ENCODE results near the gene RCE1. TPM values are rescaled to one million over a fixed set of nuclear protein-coding genes. Genes with fewer than 3 reads are reported as not detected.

RCE1 gene
- total RNA-seq, 4 donors from 2014 or later, result 6.6 to 57.7 (median 38.0) TPM

- TF ChIP-seq POLR2A (IDR thresholded peaks at IDR 0.05) (no peak), CTCF (IDR thresholded peaks at IDR 0.05) (no peak)
These were observed 8.7 kb upstream of the RCE1 start for GRCh38 chr11:66834539-66834845.

GRCh38 chr11:66834943-66835342 lies 8.3 kb upstream of the RCE1 start:
- H3K27me3 ChIP-seq, result no peaks in the 10 kb centered on the region
- no peaks in the 10 kb centered on the region for H3K4me1 ChIP-seq
- no peaks in the 10 kb centered on the region for H3K9me3 ChIP-seq
- no peak overlapping the region for H3K27ac ChIP-seq
- TF ChIP-seq CTCF (IDR thresholded peaks at IDR 0.05) (no peak), POLR2A (IDR thresholded peaks at IDR 0.05) (no peak)
- no peak overlapping the region for H3K4me3 ChIP-seq
- H3K36me3 ChIP-seq, result peaks cover 0 to 13% (median 0%) of the 10 kb centered on the region in 3 donors
- DNase-seq, result no peak

More at GRCh38 chr11:66834539-66834845, 8.7 kb upstream of the RCE1 start:
- H3K27ac ChIP-seq, result no peak overlapping the region
- no peaks in the 10 kb centered on the region for H3K9me3 ChIP-seq
- H3K4me3 ChIP-seq, result no peak overlapping the region
- H3K4me1 ChIP-seq, result no peaks in the 10 kb centered on the region
- no peak for DNase-seq
- peaks cover 0 to 14% (median 0%) of the 10 kb centered on the region in 3 donors for H3K36me3 ChIP-seq
- H3K27me3 ChIP-seq, result no peaks in the 10 kb centered on the region

- TF ChIP-seq POLR2A (IDR thresholded peaks at IDR 0.05) (no peak), CTCF (IDR thresholded peaks at IDR 0.05) (no peak)
- Histone ChIP-seq H3K27me3 (no peaks in the 10 kb centered on the region), H3K4me1 (peaks cover 0 to 5% (median 0%) of the 10 kb centered on the region in 4 donors), H3K9me3 (no peaks in the 10 kb centered on the region), H3K27ac (no peak overlapping the region), H3K4me3 (no peak overlapping the region), H3K36me3 (peaks cover 0 to 10% (median 0%) of the 10 kb centered on the region in 3 donors)
- no peak for DNase-seq
These were observed 7.4 kb upstream of the RCE1 start for GRCh38 chr11:66835768-66836405.

GRCh38 chr11:66840317-66841091 lies 2.7 kb upstream of the RCE1 start:
- TF ChIP-seq POLR2A (IDR thresholded peaks at IDR 0.05), result no peak
- TF ChIP-seq CTCF (IDR thresholded peaks at IDR 0.05), result no peak

GRCh38 chr11:66841861-66842260 lies 1.4 kb upstream of the RCE1 start:
- DNase-seq, result peak in 1 of 3 donors; percentile 14
- H3K36me3 ChIP-seq, result peaks cover 0 to 29% (median 0%) of the 10 kb centered on the region in 3 donors
- peak overlapping the region in 1 of 4 donors; percentile 99 for H3K27ac ChIP-seq
- TF ChIP-seq CTCF (IDR thresholded peaks at IDR 0.05) (no peak), POLR2A (IDR thresholded peaks at IDR 0.05) (no peak)
- no peaks in the 10 kb centered on the region for H3K27me3 ChIP-seq
- no peaks in the 10 kb centered on the region for H3K9me3 ChIP-seq
- H3K4me1 ChIP-seq, result peaks cover 0 to 30% (median 17%) of the 10 kb centered on the region in 4 donors
- H3K4me3 ChIP-seq, result peak overlapping the region in 3 of 4 donors; percentile 82 to 100 (median 89)

More at GRCh38 chr11:66840317-66841091, 2.7 kb upstream of the RCE1 start:
- Histone ChIP-seq H3K36me3 (peaks cover 0 to 17% (median 0%) of the 10 kb centered on the region in 3 donors), H3K4me3 (no peak overlapping the region), H3K27me3 (no peaks in the 10 kb centered on the region), H3K9me3 (no peaks in the 10 kb centered on the region), H3K4me1 (peaks cover 0 to 30% (median 17%) of the 10 kb centered on the region in 4 donors), H3K27ac (no peak overlapping the region)
- DNase-seq, result no peak
